ENCODE measurements around the gene GHRH.

GHRH gene

GRCh38 chr20:37298190-37298939 is 36.8 kb upstream of the GHRH start:
- TF ChIP-seq JUND (IDR thresholded peaks at IDR 0.05; ENCODE audit: low read depth), result no peak
- in situ Hi-C loops (cut with HindIII; ENCODE audit: low pct_unique_long_range_greater_than_20kb, low sequenced_read_pairs), result no loop called here
- DNase-seq (ENCODE audit: low read depth in 1 of 2, low spot score in 1 of 2), result no peak

GRCh38 chr20:37297066-37297736 is 35.6 kb upstream of the GHRH start:
- in situ Hi-C loops (cut with HindIII; ENCODE audit: low pct_unique_long_range_greater_than_20kb, low sequenced_read_pairs), result no loop called here
- TF ChIP-seq JUND (IDR thresholded peaks at IDR 0.05; ENCODE audit: low read depth), result no peak
- no peak for DNase-seq (ENCODE audit: low read depth in 1 of 2, low spot score in 1 of 2)

GRCh38 chr20:37296371-37296770 is 34.8 kb upstream of the GHRH start:
- in situ Hi-C loops (cut with HindIII; ENCODE audit: low pct_unique_long_range_greater_than_20kb, low sequenced_read_pairs), result no loop called here
- no peak for DNase-seq (ENCODE audit: low read depth in 1 of 2, low spot score in 1 of 2)
- TF ChIP-seq JUND (IDR thresholded peaks at IDR 0.05; ENCODE audit: low read depth), result no peak

- in situ Hi-C loops (cut with HindIII; ENCODE audit: low pct_unique_long_range_greater_than_20kb, low sequenced_read_pairs), result no loop called here
- TF ChIP-seq JUND (IDR thresholded peaks at IDR 0.05; ENCODE audit: low read depth), result no peak
- no peak for DNase-seq (ENCODE audit: low read depth in 1 of 2, low spot score in 1 of 2)
These were observed 34.0 kb upstream of the GHRH start for GRCh38 chr20:37295595-37295994.

- in situ Hi-C loops (cut with HindIII; ENCODE audit: low pct_unique_long_range_greater_than_20kb, low sequenced_read_pairs), result no loop called here
- DNase-seq (ENCODE audit: low read depth in 1 of 2, low spot score in 1 of 2), result no peak
- TF ChIP-seq JUND (IDR thresholded peaks at IDR 0.05; ENCODE audit: low read depth), result no peak
These were observed 33.4 kb upstream of the GHRH start for GRCh38 chr20:37295001-37295400.

- no peak for DNase-seq (ENCODE audit: low read depth in 1 of 2, low spot score in 1 of 2)
- in situ Hi-C loops (cut with HindIII; ENCODE audit: low pct_unique_long_range_greater_than_20kb, low sequenced_read_pairs), result no loop called here
- no peak for TF ChIP-seq JUND (IDR thresholded peaks at IDR 0.05; ENCODE audit: low read depth)
These were observed 32.8 kb upstream of the GHRH start for GRCh38 chr20:37294262-37294981.

DNA sequence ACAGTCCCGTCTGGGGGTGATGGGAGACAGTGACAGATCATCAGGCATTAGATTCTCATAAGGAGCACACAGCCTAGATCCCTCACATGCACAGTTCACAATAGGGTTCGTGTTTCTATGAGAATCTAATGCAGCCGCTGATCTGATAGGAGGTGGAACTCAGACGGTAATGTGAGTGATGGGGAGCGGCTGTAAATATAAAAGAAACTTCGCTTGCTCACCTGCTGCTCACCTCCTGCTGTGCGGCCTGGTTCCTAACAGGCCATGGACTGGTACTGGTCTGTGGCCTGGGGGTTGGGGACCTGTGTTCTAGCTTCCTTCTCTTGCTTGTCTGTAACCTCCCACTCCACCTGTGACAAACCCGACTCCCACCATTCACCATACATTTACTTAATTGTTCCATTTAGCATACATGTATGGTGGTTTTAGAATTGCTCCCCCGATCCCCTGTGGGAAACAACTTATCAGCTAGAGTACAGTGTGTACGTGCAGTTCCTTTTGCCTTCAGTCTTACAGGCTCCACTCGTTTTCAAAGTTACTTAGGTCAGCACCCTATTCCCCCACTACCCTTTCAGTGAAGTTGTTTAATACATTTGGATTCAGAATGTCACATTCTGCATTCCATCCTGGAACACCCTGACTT is 31.8 kb upstream of the GHRH start:
- no peak for TF ChIP-seq JUND (IDR thresholded peaks at IDR 0.05; ENCODE audit: low read depth)
- in situ Hi-C loops (cut with HindIII; ENCODE audit: low pct_unique_long_range_greater_than_20kb, low sequenced_read_pairs), result no loop called here
- DNase-seq (ENCODE audit: low read depth in 1 of 2, low spot score in 1 of 2), result no peak

DNA sequence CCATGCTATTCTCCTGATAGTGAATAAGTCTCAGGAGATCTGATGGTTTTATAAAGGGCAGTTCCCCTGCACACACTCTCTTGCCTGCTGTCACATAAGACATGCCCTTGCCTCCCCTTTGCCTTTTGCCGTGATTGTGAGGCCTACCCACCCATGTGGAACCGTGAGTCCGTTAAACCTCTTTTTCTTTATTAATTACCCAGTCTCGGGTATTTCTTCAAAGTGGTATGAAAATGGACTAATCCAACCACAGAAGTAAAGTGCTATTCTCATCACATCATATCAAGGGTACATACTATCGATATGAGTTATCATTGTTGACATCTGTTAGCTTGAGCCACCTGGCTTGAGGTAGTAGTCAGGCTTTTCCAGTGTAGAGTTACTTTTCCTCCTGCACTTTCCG is 30.1 kb upstream of the GHRH start:
- no peak for TF ChIP-seq JUND (IDR thresholded peaks at IDR 0.05; ENCODE audit: low read depth)
- DNase-seq (ENCODE audit: low read depth in 1 of 2, low spot score in 1 of 2), result no peak
- in situ Hi-C loops (cut with HindIII; ENCODE audit: low pct_unique_long_range_greater_than_20kb, low sequenced_read_pairs), result no loop called here

DNA sequence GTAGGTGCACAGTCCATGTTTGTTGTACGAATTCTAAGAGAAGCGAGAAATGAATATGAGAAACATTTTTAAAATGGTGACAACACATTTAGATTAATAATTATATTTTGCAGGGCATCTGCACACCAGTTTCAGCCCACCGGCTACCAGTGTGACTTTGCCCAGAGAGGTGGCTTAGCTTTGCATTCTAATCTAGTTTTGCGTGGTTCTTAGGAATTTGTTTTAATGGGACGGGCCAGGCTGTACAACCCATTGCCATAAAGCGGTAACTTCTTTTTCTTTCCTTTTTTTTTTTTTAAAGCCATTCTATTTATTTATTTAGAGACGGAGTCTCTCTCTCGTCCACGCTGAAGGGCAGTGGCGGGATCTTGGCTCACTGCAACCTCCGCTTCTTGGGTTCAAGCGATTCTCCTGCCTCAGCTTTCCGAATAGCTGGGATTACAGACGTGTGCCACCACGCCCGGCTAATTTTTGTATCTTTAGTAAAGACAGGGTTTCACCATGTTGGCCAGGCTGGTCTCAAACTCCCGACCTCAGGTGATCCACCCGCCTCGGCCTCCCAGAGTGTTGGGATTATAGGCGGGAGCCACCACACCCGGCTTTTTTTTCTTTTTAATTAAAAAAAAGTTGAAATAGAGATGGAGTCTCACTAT is 28.7 kb upstream of the GHRH start:
- no peak for TF ChIP-seq JUND (IDR thresholded peaks at IDR 0.05; ENCODE audit: low read depth)
- in situ Hi-C loops (cut with HindIII; ENCODE audit: low pct_unique_long_range_greater_than_20kb, low sequenced_read_pairs), result no loop called here

GRCh38 chr20:37288091-37288490 is 26.5 kb upstream of the GHRH start:
- DNase-seq (ENCODE audit: low read depth in 1 of 2, low spot score in 1 of 2), result no peak

More for the DNA sequence above, 28.7 kb upstream of the GHRH start:
- no peak for DNase-seq (ENCODE audit: low read depth in 1 of 2, low spot score in 1 of 2)

GRCh38 chr20:37285664-37286374 is 24.2 kb upstream of the GHRH start:
- TF ChIP-seq JUND (IDR thresholded peaks at IDR 0.05; ENCODE audit: low read depth), result no peak
- no peak for DNase-seq (ENCODE audit: low read depth in 1 of 2, low spot score in 1 of 2)
- in situ Hi-C loops (cut with HindIII; ENCODE audit: low pct_unique_long_range_greater_than_20kb, low sequenced_read_pairs), result no loop called here

More at GRCh38 chr20:37288091-37288490, 26.5 kb upstream of the GHRH start:
- in situ Hi-C loops (cut with HindIII; ENCODE audit: low pct_unique_long_range_greater_than_20kb, low sequenced_read_pairs), result no loop called here
- no peak for TF ChIP-seq JUND (IDR thresholded peaks at IDR 0.05; ENCODE audit: low read depth)

Data from T47D (cell line).